Activated CD4-positive, alpha-beta T cell treated with anti-CD3 and anti-CD28 coated beads, Interleukin-2, amount 50 U/mL, for 24 hours (primary cell): ENCODE data around the gene NUP210L.
"Not testable (repeated sequence)": the region's sequence is repeated elsewhere in the genome, so short reads cannot be mapped to it uniquely, and the experiment has no call there.

Experiments
- DNase-seq, 2 donors: peaks; one replicate each; pipeline ENCODE4 v3.0.0-alpha.2; 2020; ENCODE audit warnings: low read depth in 1 of 2, low spot score in 1 of 2

NUP210L gene

DNA sequence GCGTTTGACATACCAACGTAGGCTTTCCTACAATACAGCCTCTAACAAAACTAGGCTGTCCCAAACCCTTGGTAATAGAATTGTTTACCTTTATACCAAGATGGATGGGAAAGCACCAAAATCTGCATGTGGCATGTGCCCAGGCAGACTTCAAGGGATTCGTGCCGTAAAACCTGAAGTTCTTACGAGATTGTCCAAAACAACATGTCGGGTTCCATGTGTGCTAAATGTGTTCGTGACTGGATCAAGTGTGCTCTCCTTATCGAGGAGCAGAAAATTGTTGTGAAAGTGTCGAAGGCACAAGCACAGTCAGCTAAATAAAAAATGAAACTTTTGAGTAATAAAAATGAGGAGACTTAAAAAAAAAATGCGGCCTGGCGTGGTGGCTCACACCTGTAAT, 159.2 kb downstream of the NUP210L start:
- no peak for DNase-seq

DNA sequence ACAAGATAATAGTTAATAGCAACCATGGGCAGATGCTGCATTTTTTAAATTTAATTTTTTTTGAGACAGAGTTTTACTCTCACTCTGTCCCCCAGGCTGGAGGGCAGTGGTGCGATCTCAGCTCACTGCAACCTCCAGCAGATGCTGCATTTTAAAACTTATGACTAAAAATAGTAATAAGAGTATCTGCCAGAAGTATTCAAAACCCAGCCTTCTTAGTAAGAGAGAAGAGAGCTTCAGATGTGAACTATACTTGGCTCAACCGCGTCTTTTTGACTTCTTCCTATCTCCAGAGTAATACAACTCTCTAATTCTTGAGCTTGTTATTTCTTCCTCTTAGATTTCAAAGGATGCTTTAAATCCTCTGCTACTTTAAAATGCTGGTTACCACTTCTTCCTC, 159.7 kb downstream of the NUP210L start:
- DNase-seq, result no peak

DNA sequence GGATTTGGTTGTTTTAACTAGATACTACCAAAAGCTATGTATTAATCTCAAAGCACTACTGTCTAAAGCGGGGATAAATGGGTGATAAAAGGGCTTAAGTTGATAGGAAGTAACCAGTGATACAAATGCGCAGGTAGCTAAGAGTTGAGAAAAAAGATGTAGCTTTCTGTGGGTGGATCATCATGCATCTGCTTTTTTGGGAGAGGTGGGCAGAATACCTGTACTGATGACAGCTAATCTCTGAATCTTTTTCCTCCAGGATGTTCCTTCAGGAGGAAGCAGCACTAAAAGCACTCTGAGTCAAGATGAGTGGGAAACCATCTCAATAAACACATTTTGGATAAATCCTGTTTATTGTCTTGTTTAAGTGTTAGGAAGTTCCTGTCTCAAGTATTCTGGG, 163.1 kb downstream of the NUP210L start:
- DNase-seq, result no peak

DNA sequence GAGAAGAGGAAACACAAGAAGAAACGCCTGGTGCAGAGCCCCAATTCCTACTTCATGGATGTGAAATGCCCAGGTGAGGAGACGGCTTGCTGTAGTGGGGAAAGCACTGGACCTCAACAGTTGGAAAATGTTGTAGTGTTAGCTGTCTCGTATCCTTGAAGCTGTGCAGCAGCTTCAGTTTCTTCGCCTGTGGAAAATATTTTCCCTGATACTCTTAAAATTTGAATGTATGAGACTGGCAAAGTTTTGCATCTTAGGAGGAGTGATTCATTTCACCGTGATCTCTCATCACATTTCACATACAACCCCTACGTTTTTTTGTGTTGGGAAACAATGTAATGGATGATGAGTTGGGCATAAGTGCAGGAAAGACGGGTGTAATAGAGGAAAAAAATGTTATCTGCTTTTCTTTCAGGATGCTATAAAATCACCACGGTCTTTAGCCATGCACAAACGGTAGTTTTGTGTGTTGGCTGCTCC, 163.7 kb downstream of the NUP210L start:
- DNase-seq, result no peak

DNA sequence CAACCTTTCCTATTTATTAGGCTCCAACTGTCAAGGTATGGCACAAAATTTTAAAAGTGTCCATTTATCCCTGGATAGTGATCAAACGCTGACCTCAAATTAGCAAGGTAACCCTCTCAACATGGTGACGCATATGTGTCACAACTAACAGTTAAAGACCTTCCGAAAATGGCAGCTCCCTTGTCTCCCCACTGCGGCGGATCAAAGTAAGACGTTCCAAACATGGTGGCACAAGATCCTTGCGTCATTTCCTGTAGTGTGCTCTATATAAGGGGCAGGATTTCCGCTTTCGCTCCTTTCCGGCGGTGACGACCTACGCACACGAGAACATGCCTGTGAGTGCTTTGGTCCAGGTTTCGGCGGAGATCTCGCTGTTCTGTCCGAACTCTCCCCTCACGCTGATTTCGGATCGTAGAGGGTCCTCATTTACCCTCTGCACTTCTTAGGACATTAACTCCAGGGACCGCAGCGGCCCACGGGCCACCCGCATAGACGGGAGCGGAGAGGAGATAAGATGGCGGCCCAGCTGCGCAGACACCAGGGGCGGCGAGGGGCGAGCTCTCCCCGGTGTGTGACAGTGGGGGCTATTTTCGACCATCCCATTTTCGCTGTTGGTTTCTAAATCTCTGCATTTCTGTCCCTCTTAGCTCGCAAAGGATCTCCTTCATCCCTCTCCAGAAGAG, 164.3 kb downstream of the NUP210L start, which contains the start of gene RPS27:
Gene RPS27, plus strand, starts transcription at position 295 of the 683 bp plus-strand sequence. Its CDS starts 35 bp downstream, at position 330.
- DNase-seq, result peak; percentile 75 to 90

DNA sequence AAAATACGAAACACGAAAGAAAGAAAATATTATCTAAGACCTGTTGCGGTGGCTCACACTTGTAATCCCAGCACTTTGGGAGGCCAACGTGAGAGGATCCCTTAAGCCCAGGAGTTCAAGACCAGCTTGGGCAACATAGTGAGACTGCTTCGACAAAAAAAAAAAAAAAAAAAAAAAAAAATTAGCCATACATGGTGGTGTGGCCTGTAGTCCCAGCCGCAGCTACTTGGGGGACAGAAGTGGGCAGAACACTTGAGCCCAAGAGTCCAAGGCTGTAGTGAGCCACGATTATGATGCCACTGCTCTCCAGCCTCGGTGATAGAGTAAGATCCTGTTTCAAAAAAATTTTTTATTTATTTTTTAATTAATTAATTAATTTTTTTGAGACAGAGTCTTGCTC, 167.3 kb downstream of the NUP210L start:
- no peak for DNase-seq

DNA sequence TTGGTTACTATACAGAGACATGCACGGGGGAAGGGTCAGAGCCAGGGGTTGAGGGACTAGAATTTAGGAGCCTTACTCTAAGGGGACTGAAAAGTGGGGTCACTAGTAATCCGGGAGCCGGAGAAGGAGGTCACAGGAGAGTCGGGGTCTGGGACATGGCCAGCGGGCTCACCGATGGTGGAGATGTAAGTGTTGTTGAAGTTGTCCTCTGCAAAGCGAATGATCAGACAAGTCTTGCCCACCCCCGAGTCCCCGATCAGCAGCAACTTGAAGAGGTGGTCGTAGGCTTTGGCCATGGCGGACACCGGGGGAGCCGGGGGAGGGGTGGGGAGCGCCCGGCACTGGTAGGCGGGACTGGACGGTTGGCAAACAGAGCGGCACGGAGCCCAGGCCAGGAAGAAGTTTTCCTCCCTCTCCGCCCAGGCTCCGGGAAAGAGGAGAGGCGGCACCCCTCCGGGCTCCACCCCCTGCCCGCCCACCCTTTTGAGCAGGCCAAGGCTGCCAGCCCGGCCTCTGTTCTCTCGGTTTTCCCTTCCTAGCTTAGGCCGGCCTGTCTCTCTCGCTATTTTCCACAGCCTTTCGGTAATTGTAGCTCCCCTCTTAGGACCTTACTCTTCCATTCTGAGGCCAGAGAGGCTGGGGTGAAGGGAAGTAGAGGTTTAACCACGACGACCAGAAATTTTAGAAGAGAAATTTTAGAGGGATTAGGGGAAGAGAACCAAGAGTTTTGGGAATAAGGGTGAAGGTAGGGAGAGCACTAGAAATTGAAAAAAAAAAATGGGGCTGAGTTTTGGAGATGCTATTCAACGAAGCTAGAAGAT, 168.7 kb downstream of the NUP210L start, which contains the start of gene RAB13:
Gene RAB13, minus strand, starts transcription at position 399 of the 821 bp plus-strand sequence. Its CDS starts 103 bp downstream, at position 296.
- DNase-seq, result no peak

DNA sequence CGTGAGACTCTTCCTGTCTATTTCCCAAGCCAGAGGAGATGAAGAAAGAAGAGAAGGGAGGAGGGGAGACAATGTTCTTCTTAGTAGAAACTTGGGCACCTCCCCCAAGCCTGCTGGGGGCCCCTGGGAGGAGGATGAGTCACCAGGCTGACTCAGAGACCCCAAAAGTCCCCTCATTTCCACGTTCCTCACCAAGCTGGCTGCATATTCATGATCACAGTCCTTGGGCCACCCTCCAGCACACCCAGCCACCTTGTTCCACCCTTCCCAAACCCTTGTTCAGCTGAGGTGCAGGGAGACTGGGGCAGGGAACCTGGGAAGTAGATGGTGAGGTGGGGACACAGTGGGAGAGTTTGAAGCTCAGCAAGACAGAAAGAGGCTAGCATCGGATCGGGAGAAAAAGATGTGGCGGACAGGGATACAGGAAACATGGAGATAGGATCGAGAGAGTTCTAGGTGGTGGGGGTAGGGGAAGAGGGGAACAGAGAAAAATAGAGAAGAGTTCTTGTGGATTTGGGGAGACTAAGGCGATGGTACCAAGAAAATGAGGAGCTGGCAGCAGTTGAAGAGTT, 169.4 kb downstream of the NUP210L start:
- DNase-seq, result peak in 1 of 2 donors; percentile 61

DNA sequence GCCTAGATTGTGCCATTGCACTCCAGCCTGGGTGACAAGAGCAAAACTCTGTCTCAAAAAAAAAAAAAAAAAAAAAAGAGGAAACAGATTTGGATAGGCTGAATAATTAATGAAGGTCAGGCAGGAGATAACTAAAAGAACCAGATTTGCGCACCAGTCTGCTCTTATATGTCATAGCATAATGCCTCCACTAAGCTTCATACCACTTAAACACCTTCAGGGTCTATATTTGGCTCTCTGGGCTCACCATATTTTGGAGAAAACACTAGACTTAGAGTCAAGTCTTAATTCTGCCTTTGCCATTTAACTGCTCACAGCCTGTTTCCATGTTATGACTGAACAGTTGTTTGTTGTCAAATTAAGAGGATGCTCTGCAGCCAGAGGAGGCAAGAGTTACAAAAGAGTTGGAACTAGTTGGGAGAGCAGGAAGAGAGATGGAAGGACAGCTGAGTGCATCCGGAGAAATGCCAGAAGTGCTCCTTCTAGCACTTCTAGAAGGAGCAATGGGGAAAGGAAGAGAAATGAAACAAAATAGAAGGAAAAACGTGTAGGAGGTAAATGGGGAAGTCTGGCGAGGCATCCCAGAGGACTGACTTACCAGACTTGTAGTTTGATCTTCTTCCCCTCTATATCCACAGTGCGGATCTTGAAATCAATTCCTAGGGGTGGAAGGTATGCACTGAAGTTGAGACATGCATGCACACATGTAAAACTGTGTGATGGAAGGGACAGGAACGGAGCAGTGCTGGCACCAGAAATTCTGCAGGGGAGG, 170.6 kb downstream of the NUP210L start:
- DNase-seq, result no peak

DNA sequence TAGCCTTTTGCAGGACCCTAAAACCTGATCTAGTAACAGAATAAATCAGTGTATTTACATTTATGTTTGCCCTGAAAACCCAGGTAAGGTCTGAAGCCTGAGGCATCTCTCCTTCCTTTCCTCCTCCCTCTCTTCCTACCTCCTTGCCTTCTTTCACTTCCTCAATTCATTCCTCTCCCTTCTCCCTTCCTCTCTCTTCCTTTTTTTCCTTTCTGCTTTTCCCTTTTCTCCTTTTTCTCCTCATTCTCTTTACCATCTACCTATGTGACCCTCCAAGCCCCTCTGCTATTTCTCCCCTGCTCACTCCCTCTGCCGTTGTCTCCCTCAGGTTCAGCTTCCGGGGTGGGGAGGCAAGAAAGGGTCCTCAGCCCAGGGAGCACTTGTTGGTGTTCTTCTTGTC, 173.1 kb downstream of the NUP210L start:
- not testable (repeated sequence) for DNase-seq

DNA sequence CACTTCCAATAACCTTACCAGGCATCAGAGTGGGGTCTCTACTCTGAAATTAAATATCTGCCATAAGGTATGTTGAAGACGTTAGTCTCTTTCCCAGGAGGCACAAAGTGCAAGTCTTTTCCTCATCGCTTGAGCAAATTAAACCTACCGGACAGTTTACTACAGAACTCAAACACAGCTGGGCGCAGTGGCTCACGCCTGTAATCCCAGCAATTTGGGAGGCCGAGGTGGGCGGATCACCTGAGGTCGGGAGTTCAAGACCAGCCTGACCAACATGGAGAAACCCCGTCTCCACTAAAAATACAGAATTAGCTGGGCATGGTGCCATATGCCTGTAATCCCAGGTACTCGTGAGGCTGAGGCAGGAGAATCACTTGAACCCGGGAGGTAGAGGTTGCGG, 175.8 kb downstream of the NUP210L start:
- not testable (repeated sequence) for DNase-seq

DNA sequence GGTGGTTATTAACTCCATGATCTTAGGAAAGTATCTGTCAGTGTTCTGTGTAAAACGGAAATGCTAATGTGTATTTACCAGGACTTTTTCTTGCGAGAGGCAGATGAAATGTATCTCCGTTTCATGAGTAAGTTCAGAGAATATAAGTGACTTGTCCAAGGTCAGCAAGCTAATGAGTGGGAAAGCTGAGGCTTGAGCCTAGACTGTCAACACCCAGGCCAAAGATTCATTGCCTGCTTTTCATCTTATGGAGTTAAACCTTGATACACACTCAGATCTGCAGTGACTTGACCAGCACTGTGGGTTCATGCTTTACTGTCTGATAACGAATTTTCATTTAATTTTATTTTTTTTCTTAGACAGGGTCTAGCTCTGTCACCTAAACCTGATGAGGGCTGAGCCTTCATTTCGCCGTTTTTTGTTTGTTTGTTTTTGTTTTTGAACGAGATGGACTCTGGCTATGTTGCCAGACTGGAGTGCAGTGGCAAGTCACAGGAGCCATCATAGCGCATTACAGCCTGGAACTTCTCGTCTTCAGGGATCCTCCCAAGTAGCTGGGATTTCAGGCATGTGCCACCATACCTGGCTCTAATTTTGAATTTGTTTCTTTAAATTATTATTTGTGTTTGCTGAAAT, 176.5 kb downstream of the NUP210L start:
- DNase-seq, result no peak

DNA sequence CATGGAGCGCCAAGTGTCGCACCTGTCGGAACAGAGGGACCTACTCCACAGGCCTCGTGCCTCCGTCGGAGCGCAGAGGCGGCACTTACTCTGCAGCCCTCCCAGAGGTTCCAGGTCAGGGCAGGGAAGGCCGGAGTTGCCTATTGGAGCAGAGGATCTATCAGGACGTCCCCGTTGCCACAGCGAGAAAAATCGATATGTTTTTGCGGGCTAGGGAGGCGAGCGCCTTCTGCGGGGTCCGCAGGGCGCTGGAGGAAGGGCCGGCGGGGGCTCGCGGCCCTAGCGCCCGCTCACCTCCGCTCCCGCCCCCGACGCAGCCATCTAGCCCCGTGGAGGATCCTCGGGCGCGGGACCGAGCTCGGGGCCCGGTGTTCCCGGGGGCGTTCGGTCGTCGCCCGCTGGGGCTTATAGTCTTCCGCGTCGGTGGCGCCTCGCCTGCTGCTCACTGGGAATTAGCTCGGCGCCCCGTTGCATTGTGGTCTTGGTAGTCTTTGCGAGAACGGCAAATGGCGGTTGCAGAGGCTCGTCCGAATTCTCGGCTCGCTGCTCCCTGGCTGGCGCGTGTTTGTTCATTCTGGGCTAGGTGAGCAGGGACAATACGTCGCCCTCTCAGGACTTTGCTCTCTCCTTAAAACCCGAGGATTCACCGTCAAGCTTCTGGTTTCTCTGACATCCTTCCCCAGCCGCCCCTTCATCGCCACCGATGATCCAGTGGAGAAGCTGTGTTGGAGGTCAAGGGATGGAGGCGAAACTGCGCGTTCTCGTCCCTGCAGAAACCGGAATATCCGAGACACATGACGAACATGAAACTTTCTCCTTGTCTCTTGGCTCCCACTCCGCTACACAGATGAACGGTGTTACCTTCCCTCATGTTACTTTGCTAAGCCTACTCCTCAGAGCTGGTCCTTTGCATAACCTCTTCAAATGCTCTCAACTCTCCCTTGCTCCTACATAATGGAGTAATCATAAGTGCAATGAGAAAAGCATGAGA, 177.3 kb downstream of the NUP210L start, which contains the start of gene JTB:
Gene JTB, minus strand, starts transcription at position 425 of the 991 bp plus-strand sequence. Its CDS starts 422 bp downstream, at position 3.
- DNase-seq, result peak; percentile 69 to 84

DNA sequence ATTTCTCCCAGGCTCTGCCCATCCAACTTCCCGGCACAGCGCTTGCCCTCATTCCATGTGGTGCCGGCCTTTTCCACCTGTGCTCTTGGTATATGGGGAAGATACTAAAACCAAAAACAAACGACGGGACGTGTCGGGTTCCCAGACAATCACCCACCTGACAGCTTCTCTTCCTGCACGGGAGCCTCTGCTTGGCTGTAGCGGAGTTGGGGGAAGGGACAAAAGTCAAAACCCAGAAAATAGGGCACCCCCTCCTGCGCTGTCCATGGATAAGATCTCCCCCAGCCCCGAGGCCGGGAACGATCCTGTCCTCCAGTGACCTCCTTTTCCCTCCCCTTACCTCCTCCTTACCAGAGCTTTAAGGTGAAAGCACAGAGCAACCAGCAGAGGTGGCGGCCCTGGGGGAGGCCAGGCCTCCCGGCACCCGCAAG, 178.0 kb downstream of the NUP210L start:
- no peak for DNase-seq

DNA sequence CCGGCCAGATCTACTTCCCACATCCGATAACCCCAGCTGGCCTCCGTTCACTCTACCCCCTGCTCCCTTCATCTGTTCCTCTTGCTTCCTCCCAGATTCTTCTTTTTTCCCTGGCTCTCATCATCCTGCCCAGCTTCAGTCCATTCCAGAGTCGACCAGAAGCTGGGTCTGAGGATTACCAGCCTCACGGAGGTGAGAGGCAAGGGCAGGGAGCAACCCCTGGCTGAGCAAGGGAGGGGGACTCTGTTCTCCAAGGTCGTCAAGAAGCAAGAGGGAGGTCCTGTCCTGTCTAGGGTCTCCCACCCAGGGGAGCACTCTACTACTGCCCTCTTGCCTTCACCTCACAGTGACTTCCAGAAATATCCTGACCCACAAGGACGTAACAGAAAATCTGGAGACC, 181.3 kb downstream of the NUP210L start:
- no peak for DNase-seq

DNA sequence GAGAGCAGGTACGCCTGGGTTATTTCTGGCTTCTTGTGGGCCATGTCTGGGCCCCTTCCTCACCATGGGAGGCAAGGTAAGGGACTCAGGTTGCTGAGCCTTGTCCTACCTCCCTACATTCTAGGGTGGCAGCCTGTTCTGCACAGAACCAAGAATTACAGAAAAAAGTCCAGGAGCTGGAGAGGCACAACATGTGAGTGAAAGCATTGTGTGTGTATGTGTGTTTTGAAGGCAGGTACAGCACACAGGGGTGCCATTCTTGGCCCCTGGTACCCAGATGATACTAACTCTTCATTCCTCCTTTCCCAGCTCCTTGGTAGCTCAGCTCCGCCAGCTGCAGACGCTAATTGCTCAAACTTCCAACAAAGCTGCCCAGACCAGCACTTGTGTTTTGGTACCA, 181.8 kb downstream of the NUP210L start:
- DNase-seq, result no peak

DNA sequence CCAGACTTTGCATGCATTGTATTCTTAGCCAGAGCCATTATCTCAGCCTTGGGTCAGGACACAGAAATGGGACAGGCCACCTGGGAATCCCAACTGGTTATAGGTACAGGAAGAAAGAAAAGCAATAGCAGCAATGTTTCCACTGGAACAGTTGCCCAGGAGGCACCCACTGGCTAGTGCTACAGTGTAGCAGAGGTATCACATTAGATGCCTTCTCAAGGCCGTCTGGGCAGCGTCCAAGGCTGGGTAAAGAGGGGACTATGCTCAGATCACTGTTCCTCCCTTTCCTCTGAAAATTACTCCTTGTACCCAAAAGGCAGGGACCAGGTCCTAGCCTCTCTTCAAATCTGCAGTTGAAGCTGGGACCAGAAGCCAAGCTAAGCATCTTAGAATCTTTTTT, 184.5 kb downstream of the NUP210L start:
- no peak for DNase-seq

DNA sequence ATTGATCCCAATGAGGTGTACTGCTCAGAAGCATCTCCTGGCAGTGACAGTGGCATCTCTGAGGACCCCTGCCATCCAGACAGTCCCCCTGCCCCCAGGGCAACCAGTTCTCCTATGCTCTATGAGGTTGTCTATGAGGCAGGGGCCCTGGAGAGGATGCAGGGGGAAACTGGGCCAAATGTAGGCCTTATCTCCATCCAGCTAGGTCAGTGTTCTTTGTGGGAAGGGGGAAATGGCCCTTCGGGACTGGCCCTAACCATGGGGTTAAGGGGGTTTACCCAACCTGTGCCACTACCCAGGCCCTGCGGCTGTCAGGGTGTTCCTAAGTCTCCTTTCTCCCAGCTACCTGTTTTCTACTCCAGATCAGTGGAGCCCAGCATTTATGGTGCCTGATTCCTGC, 185.9 kb downstream of the NUP210L start:
- DNase-seq, result no peak

DNA sequence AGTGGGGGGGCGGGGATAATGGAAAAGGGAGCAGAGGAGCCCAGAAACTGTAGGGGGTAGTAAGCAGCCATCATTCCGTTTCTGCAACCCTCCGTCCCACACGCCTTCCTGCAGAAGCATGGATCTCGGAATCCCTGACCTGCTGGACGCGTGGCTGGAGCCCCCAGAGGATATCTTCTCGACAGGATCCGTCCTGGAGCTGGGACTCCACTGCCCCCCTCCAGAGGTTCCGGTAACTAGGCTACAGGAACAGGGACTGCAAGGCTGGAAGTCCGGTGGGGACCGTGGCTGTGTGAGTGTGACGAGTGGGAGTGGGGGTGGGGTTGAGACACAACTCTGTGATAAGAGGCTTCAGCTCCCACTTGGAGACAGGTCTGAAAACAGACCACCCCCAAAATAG, 186.5 kb downstream of the NUP210L start:
- no peak for DNase-seq
